T-helper 2 cell treated with Interferon-gamma antibody and Interleukin-4, amounts not matched to agents 5 μg/mL and 100 μg/mL, for 36 hours (primary cell): Measurements from ENCODE around the gene SGSH.

ENCODE experiments used
- DNase-seq: peaks from one replicate; pipeline ENCODE4 v3.0.0; 2021; ENCODE audit warnings: low spot score
- H3K27ac Mint-ChIP-seq: one replicate; pipeline ENCODE4 v1.8.0; 2021; ENCODE audit warnings: mild to moderate bottlenecking, mixed read lengths
- H3K27me3 Mint-ChIP-seq: one replicate; pipeline ENCODE4 v1.8.0; 2021; ENCODE audit warnings: low read depth, mixed read lengths
- H3K36me3 Mint-ChIP-seq: one replicate; pipeline ENCODE4 v1.8.0; 2021; ENCODE audit warnings: low read depth, mixed read lengths
- H3K4me1 Mint-ChIP-seq: one replicate; pipeline ENCODE4 v1.8.0; 2021; ENCODE audit warnings: low read depth, mixed read lengths
- H3K4me3 Mint-ChIP-seq: one replicate; pipeline ENCODE4 v1.8.0; 2022; ENCODE audit warnings: mild to moderate bottlenecking, moderate library complexity, mixed read lengths
- H3K9me3 Mint-ChIP-seq: one replicate; pipeline ENCODE4 v1.8.0; 2021; ENCODE audit warnings: mixed read lengths

The SGSH gene

DNA sequence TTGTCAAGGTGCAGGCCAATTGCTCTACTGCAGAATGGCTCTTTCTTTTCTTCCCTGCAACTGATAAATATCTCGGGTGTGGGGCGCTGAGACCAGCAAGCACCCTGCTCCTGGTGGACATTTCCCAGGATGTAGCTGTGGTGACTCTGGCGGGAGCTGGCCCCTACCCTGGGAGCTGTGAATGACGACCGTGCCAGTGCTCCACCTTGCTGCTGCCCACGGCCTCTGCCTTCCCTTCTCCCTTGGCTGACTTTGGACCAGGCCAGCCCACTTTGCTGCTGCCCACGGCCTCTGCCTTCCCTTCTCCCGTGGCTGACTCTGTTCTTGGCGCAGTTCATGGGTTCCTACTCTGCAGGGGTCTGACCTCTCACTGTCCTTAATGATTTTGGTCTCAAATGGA is 34.2 kb downstream of the SGSH start:
- H3K36me3 Mint-ChIP-seq, result no peaks in the 10 kb centered on the region
- no peak overlapping the region for H3K4me3 Mint-ChIP-seq
- no peaks in the 10 kb centered on the region for H3K4me1 Mint-ChIP-seq
- H3K9me3 Mint-ChIP-seq, result no peaks in the 10 kb centered on the region
- DNase-seq, result no peak
- H3K27me3 Mint-ChIP-seq, result peaks cover 3% of the 10 kb centered on the region
- no peak overlapping the region for H3K27ac Mint-ChIP-seq

DNA sequence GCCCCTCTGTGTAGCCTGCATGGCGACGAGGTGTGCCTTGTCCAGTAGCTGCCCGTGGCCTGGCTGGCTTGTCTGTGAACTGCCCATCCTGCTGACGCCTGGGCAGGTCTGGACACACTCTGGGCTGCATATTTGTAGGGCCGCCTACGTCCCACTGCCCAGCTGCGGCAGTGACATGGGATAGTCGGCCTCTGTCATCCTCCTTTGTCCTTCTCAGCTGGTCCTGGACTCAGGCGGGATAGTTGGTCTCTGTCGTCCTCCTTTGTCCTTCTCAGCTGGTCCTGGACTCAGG is 35.8 kb downstream of the SGSH start:
- H3K4me1 Mint-ChIP-seq, result no peaks in the 10 kb centered on the region
- H3K9me3 Mint-ChIP-seq, result no peaks in the 10 kb centered on the region
- peaks cover 3% of the 10 kb centered on the region for H3K27me3 Mint-ChIP-seq
- DNase-seq, result no peak
- no peak overlapping the region for H3K27ac Mint-ChIP-seq
- H3K4me3 Mint-ChIP-seq, result no peak overlapping the region
- H3K36me3 Mint-ChIP-seq, result no peaks in the 10 kb centered on the region

DNA sequence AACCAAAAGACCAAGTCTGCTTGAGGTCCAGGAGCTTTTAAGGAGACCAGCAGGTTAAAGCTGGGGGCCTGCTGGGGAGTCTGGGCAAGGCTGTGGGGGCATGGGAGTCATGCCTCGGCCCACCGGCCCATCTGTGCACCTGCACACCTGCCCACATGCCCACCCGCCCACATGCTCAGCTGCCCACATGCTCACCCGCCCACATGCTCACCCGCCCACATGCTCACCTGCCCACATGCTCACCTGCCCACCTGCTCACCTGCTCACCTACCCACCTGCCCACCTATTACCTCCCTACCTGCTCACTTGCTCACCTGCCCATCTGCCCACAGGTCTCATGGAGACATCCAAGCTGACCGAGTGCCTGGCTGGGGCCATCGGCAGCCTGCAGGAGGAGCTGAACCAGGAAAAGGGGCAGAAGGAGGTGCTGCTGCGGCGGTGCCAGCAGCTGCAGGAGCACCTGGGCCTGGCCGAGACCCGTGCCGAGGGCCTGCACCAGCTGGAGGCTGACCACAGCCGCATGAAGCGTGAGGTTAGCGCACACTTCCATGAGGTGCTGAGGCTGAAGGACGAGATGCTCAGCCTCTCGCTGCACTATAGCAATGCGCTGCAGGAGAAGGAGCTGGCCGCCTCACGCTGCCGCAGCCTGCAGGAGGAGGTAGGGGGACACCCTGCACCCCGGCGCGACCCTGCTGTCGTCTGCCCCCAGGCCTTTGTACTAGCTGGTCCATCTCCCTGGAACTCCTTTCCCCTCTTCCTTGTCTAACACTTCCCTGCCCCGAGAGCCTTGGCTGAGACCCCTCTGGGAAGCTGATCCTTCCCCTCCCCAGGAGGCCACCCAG is 36.3 kb downstream of the SGSH start:
- no peak for DNase-seq
- Mint-ChIP-seq H3K27ac (no peak overlapping the region), H3K27me3 (peaks cover 3% of the 10 kb centered on the region), H3K36me3 (no peaks in the 10 kb centered on the region), H3K9me3 (no peaks in the 10 kb centered on the region), H3K4me3 (no peak overlapping the region), H3K4me1 (no peaks in the 10 kb centered on the region)

DNA sequence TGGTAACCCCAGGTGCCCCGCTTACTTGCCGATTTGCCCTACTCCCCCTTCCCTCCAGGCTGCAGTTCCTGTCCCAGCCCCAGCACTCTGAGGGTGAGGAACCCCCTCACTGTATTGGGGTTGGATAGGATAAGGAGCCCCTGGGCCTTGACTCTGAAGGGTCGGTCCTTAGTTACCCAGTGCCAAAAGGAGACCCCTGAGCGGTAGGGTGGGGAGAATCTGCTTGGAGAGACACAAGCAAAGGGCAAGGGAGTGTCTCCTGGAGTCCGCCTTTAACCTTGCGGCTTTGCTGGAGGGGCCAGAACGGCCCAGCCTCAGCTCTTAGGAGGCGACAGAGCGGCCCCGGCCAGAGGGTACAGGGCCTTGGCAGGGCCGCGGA is 37.3 kb downstream of the SGSH start:
- Mint-ChIP-seq H3K27me3 (peaks cover 3% of the 10 kb centered on the region), H3K4me1 (no peaks in the 10 kb centered on the region), H3K4me3 (no peak overlapping the region), H3K9me3 (no peaks in the 10 kb centered on the region), H3K36me3 (no peaks in the 10 kb centered on the region), H3K27ac (no peak overlapping the region)
- DNase-seq, result no peak

- DNase-seq, result no peak
Observed at GRCh38 chr17:80182118-80182844, 37.9 kb downstream of the SGSH start.

DNA sequence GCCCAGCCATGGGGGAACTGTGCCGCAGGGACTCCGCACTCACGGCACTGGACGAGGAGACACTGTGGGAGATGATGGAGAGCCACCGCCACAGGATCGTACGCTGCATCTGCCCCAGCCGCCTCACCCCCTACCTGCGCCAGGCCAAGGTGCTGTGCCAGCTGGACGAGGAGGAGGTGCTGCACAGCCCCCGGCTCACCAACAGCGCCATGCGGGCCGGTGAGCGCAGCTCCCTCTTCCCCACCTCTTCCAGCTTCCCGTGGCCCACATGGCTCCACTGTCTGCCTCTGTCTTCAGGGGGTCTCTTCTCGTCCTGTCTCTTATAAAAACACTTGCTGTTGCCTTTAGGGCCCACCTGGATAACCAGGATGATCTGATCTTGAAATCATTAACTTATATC is 38.7 kb downstream of the SGSH start:
- H3K9me3 Mint-ChIP-seq, result no peaks in the 10 kb centered on the region
- no peaks in the 10 kb centered on the region for H3K36me3 Mint-ChIP-seq
- H3K4me1 Mint-ChIP-seq, result no peaks in the 10 kb centered on the region
- no peak for DNase-seq
- no peaks in the 10 kb centered on the region for H3K27me3 Mint-ChIP-seq
- no peak overlapping the region for H3K27ac Mint-ChIP-seq
- no peak overlapping the region for H3K4me3 Mint-ChIP-seq

More at GRCh38 chr17:80182118-80182844, 37.9 kb downstream of the SGSH start:
- H3K36me3 Mint-ChIP-seq, result no peaks in the 10 kb centered on the region
- H3K4me3 Mint-ChIP-seq, result no peak overlapping the region
- H3K27ac Mint-ChIP-seq, result no peak overlapping the region
- no peaks in the 10 kb centered on the region for H3K4me1 Mint-ChIP-seq
- H3K27me3 Mint-ChIP-seq, result peaks cover 3% of the 10 kb centered on the region
- H3K9me3 Mint-ChIP-seq, result no peaks in the 10 kb centered on the region

DNA sequence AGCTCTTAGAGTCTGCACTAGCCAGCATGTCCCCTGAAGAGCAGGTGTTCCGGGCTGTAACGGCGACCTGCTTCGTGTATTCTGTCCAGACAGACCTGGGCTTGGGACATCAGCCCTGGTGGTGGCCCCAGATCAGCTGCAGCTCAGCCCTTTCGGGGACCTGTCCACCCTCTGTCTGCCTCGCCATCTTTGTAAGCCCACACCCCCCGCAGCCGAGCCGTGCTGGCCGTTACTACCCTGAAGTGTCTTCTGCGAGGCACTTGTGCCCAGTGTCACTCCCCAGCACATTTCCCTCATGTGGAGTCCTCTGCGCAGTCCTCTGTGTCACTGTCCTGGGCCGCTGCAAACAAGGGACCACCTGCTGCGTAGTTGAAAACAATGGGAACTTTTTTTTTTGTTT is 39.9 kb downstream of the SGSH start:
- Mint-ChIP-seq H3K4me1 (no peaks in the 10 kb centered on the region), H3K27me3 (peaks cover 2% of the 10 kb centered on the region), H3K4me3 (no peak overlapping the region), H3K36me3 (no peaks in the 10 kb centered on the region), H3K9me3 (no peaks in the 10 kb centered on the region), H3K27ac (no peak overlapping the region)
- no peak for DNase-seq

- Mint-ChIP-seq H3K36me3 (no peaks in the 10 kb centered on the region), H3K4me3 (no peak overlapping the region), H3K4me1 (no peaks in the 10 kb centered on the region), H3K9me3 (no peaks in the 10 kb centered on the region), H3K27me3 (peaks cover 2% of the 10 kb centered on the region), H3K27ac (no peak overlapping the region)
- no peak for DNase-seq
Observed at GRCh38 chr17:80177986-80178595, 42.0 kb downstream of the SGSH start.

DNA sequence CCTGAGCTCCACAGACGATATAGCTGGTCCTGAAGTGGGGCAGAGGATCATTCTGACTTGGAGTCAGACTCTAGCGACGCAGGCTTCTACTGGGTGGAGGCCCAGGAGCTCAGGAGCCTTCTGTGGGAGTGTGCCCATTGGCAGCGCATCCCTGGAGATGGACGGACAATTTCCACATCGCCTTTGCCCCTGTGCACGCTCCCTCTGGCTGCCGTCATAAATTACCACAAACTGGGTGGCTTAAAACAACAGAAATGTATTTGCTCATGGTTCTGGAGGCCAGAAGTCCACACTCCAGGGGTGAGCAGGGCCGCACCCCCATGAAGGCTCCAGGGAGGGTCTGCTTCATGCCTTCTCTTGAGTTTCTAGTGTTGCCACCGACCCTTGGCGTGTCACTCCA is 43.4 kb downstream of the SGSH start:
- no peak for DNase-seq
- Mint-ChIP-seq H3K27ac (no peak overlapping the region), H3K9me3 (no peaks in the 10 kb centered on the region), H3K4me3 (no peak overlapping the region), H3K36me3 (no peaks in the 10 kb centered on the region), H3K4me1 (no peaks in the 10 kb centered on the region), H3K27me3 (peaks cover 2% of the 10 kb centered on the region)

DNA sequence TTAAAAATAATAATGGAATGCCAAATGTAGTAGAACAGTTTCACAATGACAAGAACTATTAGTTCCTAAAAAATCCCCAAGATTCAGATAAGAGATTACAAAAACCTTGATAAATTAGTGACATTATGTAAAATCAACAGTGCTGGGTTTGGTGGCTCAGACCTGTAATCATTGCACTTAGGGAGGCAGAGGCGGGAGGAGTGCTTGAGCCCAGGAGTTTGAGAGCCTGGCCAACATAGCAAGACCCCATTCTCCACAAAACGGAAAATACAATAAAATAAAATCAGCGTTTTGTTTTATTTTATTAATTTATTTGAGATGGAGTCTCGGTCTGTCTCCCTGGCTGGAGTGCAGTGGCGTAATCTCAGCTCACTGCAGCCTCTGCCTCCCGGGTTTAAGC is 46.2 kb downstream of the SGSH start:
- Mint-ChIP-seq H3K27ac (no peak overlapping the region), H3K36me3 (no peaks in the 10 kb centered on the region), H3K27me3 (peaks cover 2% of the 10 kb centered on the region), H3K4me3 (no peak overlapping the region), H3K4me1 (no peaks in the 10 kb centered on the region), H3K9me3 (no peaks in the 10 kb centered on the region)
- no peak for DNase-seq

DNA sequence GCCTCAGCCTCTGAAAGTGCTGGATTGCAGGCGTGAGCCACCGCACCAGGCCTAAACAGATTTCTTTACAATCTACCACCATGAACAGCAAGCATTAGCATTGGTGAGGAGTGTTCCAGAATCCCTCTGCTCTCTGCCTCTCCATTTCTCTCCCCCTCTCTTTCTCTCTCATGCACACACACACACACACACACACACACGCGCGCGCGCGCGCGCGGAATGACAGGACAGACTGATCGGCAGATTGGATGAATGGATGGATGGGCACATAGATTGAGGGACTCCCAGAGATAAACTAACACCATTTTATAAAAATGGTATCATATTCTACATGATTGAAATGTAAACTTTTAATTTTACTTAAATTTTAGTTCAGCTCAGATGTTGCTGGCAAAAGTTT is 47.0 kb downstream of the SGSH start:
- H3K36me3 Mint-ChIP-seq, result no peaks in the 10 kb centered on the region
- DNase-seq, result no peak
- peaks cover 2% of the 10 kb centered on the region for H3K27me3 Mint-ChIP-seq
- no peak overlapping the region for H3K4me3 Mint-ChIP-seq
- no peak overlapping the region for H3K27ac Mint-ChIP-seq
- no peaks in the 10 kb centered on the region for H3K4me1 Mint-ChIP-seq
- no peaks in the 10 kb centered on the region for H3K9me3 Mint-ChIP-seq

DNA sequence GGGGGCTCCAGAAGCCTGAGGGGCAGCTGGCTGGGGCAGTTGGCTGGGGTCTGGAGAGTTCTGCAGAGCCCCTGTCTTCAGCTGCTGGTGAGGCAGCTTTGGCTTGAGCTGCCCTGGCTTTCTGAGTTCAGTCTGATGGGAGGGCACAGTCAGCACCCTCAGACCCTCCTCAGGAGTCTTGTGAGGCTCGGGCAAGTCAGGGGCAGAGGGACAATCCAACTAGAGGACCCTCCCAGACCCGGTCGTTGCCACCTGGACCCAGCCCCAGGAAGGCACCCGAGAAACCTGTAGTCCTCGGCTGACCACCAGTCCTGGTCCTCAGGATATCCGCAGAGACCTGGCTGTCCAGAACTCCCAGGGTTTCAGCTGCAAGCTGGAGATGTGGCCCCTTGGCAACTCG is 48.5 kb downstream of the SGSH start:
- Mint-ChIP-seq H3K27me3 (peaks cover 2% of the 10 kb centered on the region), H3K4me3 (no peak overlapping the region), H3K9me3 (no peaks in the 10 kb centered on the region), H3K36me3 (no peaks in the 10 kb centered on the region), H3K27ac (no peak overlapping the region), H3K4me1 (no peaks in the 10 kb centered on the region)
- DNase-seq, result no peak

GRCh38 chr17:80169784-80170500 is 50.2 kb downstream of the SGSH start, which contains the start of gene CARD14:
CARD14 (plus strand) TSS chr17:80170030; CDS start chr17:80181439, 11,409 bp downstream.
- no peak for DNase-seq
- Mint-ChIP-seq H3K36me3 (no peaks in the 10 kb centered on the region), H3K4me1 (no peaks in the 10 kb centered on the region), H3K4me3 (no peak within 1 kb of the TSS), H3K27me3 (no peaks in the 10 kb centered on the region), H3K27ac (no peak within 1 kb of the TSS), H3K9me3 (no peaks in the 10 kb centered on the region)

GRCh38 chr17:80169107-80169506 is 51.0 kb downstream of the SGSH start:
- Mint-ChIP-seq H3K27ac (no peak overlapping the region), H3K27me3 (no peaks in the 10 kb centered on the region), H3K4me3 (no peak overlapping the region), H3K4me1 (no peaks in the 10 kb centered on the region), H3K36me3 (no peaks in the 10 kb centered on the region), H3K9me3 (no peaks in the 10 kb centered on the region)
- DNase-seq, result no peak
